Mesendoderm (in vitro differentiated cells): ENCODE results near the gene CELF1.

Experiments used
- DNase-seq: peaks from one replicate; pipeline ENCODE4 v3.0.0; 2013
- H2AK5ac ChIP-seq: 2 replicates; pipeline ENCODE4 v1.6.1; 2013; ENCODE audit warnings: low read length, inconsistent platforms
- H2BK120ac ChIP-seq: 2 replicates; pipeline ENCODE4 v1.6.1; 2013; ENCODE audit warnings: low read depth, mild to moderate bottlenecking, low read length, moderate library complexity, mixed read lengths
- H2BK15ac ChIP-seq: replicated peaks from 2 replicates; pipeline ENCODE4 v1.6.1; 2013; ENCODE audit warnings: low read depth, mild to moderate bottlenecking, moderate library complexity
- H2BK5ac ChIP-seq: 2 replicates; pipeline ENCODE4 v1.6.1; 2013; ENCODE audit warnings: low read length, inconsistent platforms
- H3K18ac ChIP-seq: 2 replicates; pipeline ENCODE4 v1.6.1; 2013; ENCODE audit warnings: mild to moderate bottlenecking, low read length, mixed read lengths
- H3K23ac ChIP-seq: one replicate; pipeline ENCODE4 v1.6.1; 2013; ENCODE audit warnings: low read length
- H3K27ac ChIP-seq: 2 replicates; pipeline ENCODE4 v1.5.1; 2013; ENCODE audit warnings: low read depth, mild to moderate bottlenecking, inconsistent platforms, low read length, moderate library complexity
- H3K27me3 ChIP-seq: 2 replicates; pipeline ENCODE4 v1.6.1; 2013; ENCODE audit warnings: low read length, control low read depth, mild to moderate bottlenecking, inconsistent platforms; ENCODE audit not compliant: insufficient read depth, poor library complexity
- H3K36me3 ChIP-seq: 2 replicates; pipeline ENCODE4 v1.6.1; 2013; ENCODE audit warnings: low read length, inconsistent platforms; ENCODE audit not compliant: control insufficient read depth, insufficient read depth
- H3K4ac ChIP-seq: one replicate; pipeline ENCODE4 v1.6.1; 2013; ENCODE audit warnings: low read depth, mild to moderate bottlenecking, low read length, moderate library complexity
- H3K4me1 ChIP-seq: 2 replicates; pipeline ENCODE4 v1.6.1; 2013; ENCODE audit warnings: low read depth, low read length, inconsistent platforms; ENCODE audit not compliant: control insufficient read depth
- H3K4me2 ChIP-seq: 2 replicates; pipeline ENCODE4 v1.6.1; 2013; ENCODE audit warnings: low read length
- H3K4me3 ChIP-seq: 2 replicates; pipeline ENCODE4 v1.5.1; 2013; ENCODE audit warnings: mild to moderate bottlenecking, low read length
- H3K56ac ChIP-seq: one replicate; pipeline ENCODE4 v1.6.1; 2013; ENCODE audit warnings: low read length
- H3K79me1 ChIP-seq: 2 replicates; pipeline ENCODE4 v1.6.1; 2013; ENCODE audit warnings: low read length, inconsistent platforms
- H3K79me2 ChIP-seq: 2 replicates; pipeline ENCODE4 v1.6.1; 2013; ENCODE audit warnings: mild to moderate bottlenecking, low read length; ENCODE audit not compliant: control insufficient read depth, insufficient read depth
- H3K9ac ChIP-seq: 2 replicates; pipeline ENCODE4 v1.6.1; 2013; ENCODE audit warnings: low read length, inconsistent platforms
- H4K5ac ChIP-seq: one replicate; pipeline ENCODE4 v1.6.1; 2013; ENCODE audit warnings: low read length
- H4K8ac ChIP-seq: one replicate; pipeline ENCODE4 v1.6.1; 2013; ENCODE audit warnings: low read depth, mild to moderate bottlenecking, control low read depth, low read length, moderate library complexity
- WGBS: extraction: QIAGEN DNeasy Blood & Tissue Kit; methylation state at CpG from one replicate; pipeline ENCODE4 v1.1.7; 2013; ENCODE audit warnings: low lambda C conversion rate, missing lambda C conversion rate; ENCODE audit not compliant: insufficient coverage; ENCODE audit errors: extremely low coverage; 5-methylcytosine and 5-hydroxymethylcytosine counted together

Gene CELF1

GRCh38 chr11:47510209-47510608, 42.7 kb downstream of the CELF1 start:
- no peak overlapping the region for H2BK15ac ChIP-seq
- H2AK5ac ChIP-seq = no peak overlapping the region
- no peak overlapping the region for H3K23ac ChIP-seq
- H3K79me2 ChIP-seq = peaks cover 76% of the 10 kb centered on the region
- no peak overlapping the region for H4K8ac ChIP-seq
- H3K4me1 ChIP-seq = peaks cover 19% of the 10 kb centered on the region
- H3K4me3 ChIP-seq = no peak overlapping the region
- H3K9ac ChIP-seq = no peak overlapping the region
- H3K27ac ChIP-seq = no peak overlapping the region
- no peak overlapping the region for H3K4me2 ChIP-seq
- no CpG with 5 or more reads among the region's 7 CpGs for WGBS
- peaks cover 10% of the 10 kb centered on the region for H3K79me1 ChIP-seq
- H3K18ac ChIP-seq = no peak overlapping the region
- H3K27me3 ChIP-seq = no peaks in the 10 kb centered on the region
- H3K4ac ChIP-seq = no peak overlapping the region
- H2BK120ac ChIP-seq = no peak overlapping the region
- DNase-seq = no peak
- H2BK5ac ChIP-seq = no peak overlapping the region
- no peak overlapping the region for H3K56ac ChIP-seq
- no peak overlapping the region for H4K5ac ChIP-seq
- H3K36me3 ChIP-seq = no peaks in the 10 kb centered on the region

- no peak overlapping the region for H3K9ac ChIP-seq
- no CpG with 5 or more reads among the region's 4 CpGs for WGBS
- no peak overlapping the region for H4K5ac ChIP-seq
- peaks cover 75% of the 10 kb centered on the region for H3K79me2 ChIP-seq
- H3K36me3 ChIP-seq = no peaks in the 10 kb centered on the region
- H4K8ac ChIP-seq = no peak overlapping the region
- no peak overlapping the region for H3K4me3 ChIP-seq
- H3K4ac ChIP-seq = no peak overlapping the region
- H2AK5ac ChIP-seq = no peak overlapping the region
- H3K4me2 ChIP-seq = no peak overlapping the region
- no peaks in the 10 kb centered on the region for H3K27me3 ChIP-seq
- H3K27ac ChIP-seq = peak overlapping the region; percentile 27
- peaks cover 11% of the 10 kb centered on the region for H3K79me1 ChIP-seq
- no peak overlapping the region for H2BK15ac ChIP-seq
- DNase-seq = no peak
- peak overlapping the region; percentile 1 for H3K18ac ChIP-seq
- H2BK5ac ChIP-seq = no peak overlapping the region
- no peak overlapping the region for H2BK120ac ChIP-seq
- peaks cover 15% of the 10 kb centered on the region for H3K4me1 ChIP-seq
- H3K23ac ChIP-seq = no peak overlapping the region
- H3K56ac ChIP-seq = peak overlapping the region; percentile 22
These were observed 43.8 kb downstream of the CELF1 start for GRCh38 chr11:47509077-47509536.

- Histone ChIP-seq H3K18ac (peak overlapping the region; percentile 1), H3K36me3 (no peaks in the 10 kb centered on the region), H3K27ac (peak overlapping the region; percentile 50), H3K4me2 (no peak overlapping the region), H3K4me1 (peaks cover 15% of the 10 kb centered on the region), H3K56ac (no peak overlapping the region), H3K4me3 (no peak overlapping the region), H3K23ac (no peak overlapping the region), H3K9ac (no peak overlapping the region), H2BK5ac (no peak overlapping the region), H2AK5ac (no peak overlapping the region), H3K27me3 (no peaks in the 10 kb centered on the region), H4K8ac (no peak overlapping the region), H2BK15ac (no peak overlapping the region), H3K79me1 (peaks cover 14% of the 10 kb centered on the region), H4K5ac (no peak overlapping the region), H2BK120ac (no peak overlapping the region), H3K4ac (no peak overlapping the region), H3K79me2 (peaks cover 79% of the 10 kb centered on the region)
- peak; percentile 87 for DNase-seq
- WGBS = no CpG with 5 or more reads among the region's 8 CpGs
These were observed 44.5 kb downstream of the CELF1 start for GRCh38 chr11:47508240-47508957.

GRCh38 chr11:47507563-47508239, 45.2 kb downstream of the CELF1 start:
- Histone ChIP-seq H3K23ac (no peak overlapping the region), H3K4me3 (no peak overlapping the region), H4K8ac (no peak overlapping the region), H3K79me2 (peaks cover 84% of the 10 kb centered on the region), H2BK120ac (no peak overlapping the region), H3K27ac (peak overlapping the region; percentile 50), H2BK15ac (no peak overlapping the region), H2AK5ac (no peak overlapping the region), H4K5ac (no peak overlapping the region), H3K4me2 (no peak overlapping the region), H3K4ac (no peak overlapping the region), H3K9ac (no peak overlapping the region), H3K56ac (no peak overlapping the region), H2BK5ac (no peak overlapping the region), H3K36me3 (no peaks in the 10 kb centered on the region), H3K27me3 (no peaks in the 10 kb centered on the region), H3K18ac (no peak overlapping the region), H3K79me1 (peaks cover 15% of the 10 kb centered on the region), H3K4me1 (peaks cover 13% of the 10 kb centered on the region)
- WGBS = no CpG with 5 or more reads among the region's 1 CpG
- peak; percentile 67 for DNase-seq

GRCh38 chr11:47506795-47507562, 46.0 kb downstream of the CELF1 start:
- H3K4me3 ChIP-seq = no peak overlapping the region
- no peak overlapping the region for H2BK15ac ChIP-seq
- H3K36me3 ChIP-seq = no peaks in the 10 kb centered on the region
- peaks cover 12% of the 10 kb centered on the region for H3K4me1 ChIP-seq
- H3K79me2 ChIP-seq = peaks cover 78% of the 10 kb centered on the region
- WGBS = no CpG with 5 or more reads among the region's 10 CpGs
- peaks cover 16% of the 10 kb centered on the region for H3K79me1 ChIP-seq
- no peak overlapping the region for H2AK5ac ChIP-seq
- no peak overlapping the region for H3K4ac ChIP-seq
- H3K27ac ChIP-seq = no peak overlapping the region
- H2BK120ac ChIP-seq = no peak overlapping the region
- no peak for DNase-seq
- no peak overlapping the region for H3K18ac ChIP-seq
- no peaks in the 10 kb centered on the region for H3K27me3 ChIP-seq
- no peak overlapping the region for H4K8ac ChIP-seq
- no peak overlapping the region for H4K5ac ChIP-seq
- no peak overlapping the region for H3K9ac ChIP-seq
- H2BK5ac ChIP-seq = no peak overlapping the region
- H3K4me2 ChIP-seq = no peak overlapping the region
- H3K56ac ChIP-seq = no peak overlapping the region
- H3K23ac ChIP-seq = no peak overlapping the region
